Urinary bladder (tissue), 4 donors: ENCODE measurements around the gene ROBO4. TPM values are rescaled to one million over a fixed set of nuclear protein-coding genes. Genes with fewer than 3 reads are reported as not detected.
A peak's percentile ranks its signal among the peaks of the same experiment; 100 is the strongest.

Experiments used
- DNase-seq: peaks from one replicate; pipeline ENCODE4 v3.0.0-alpha.2; 2015; ENCODE audit errors: extremely low spot score
- H3K27ac ChIP-seq: one replicate; pipeline ENCODE4 v1.5.1; 2013; ENCODE audit warnings: low read depth, mild to moderate bottlenecking, moderate library complexity
- H3K36me3 ChIP-seq: one replicate; pipeline ENCODE4 v1.6.1; 2013; ENCODE audit warnings: mild to moderate bottlenecking, moderate library complexity; ENCODE audit not compliant: insufficient read depth
- H3K4me1 ChIP-seq: one replicate; pipeline ENCODE4 v1.6.1; 2013; ENCODE audit warnings: mild to moderate bottlenecking, moderate library complexity; ENCODE audit not compliant: insufficient read depth
- H3K4me3 ChIP-seq: one replicate; pipeline ENCODE4 v1.5.1; 2013; ENCODE audit warnings: low read depth, low read length
- WGBS: extraction: QIAGEN DNeasy Blood & Tissue Kit; methylation state at CpG from one replicate; pipeline ENCODE4 v1.1.7; 2013; 5-methylcytosine and 5-hydroxymethylcytosine counted together
- polyA plus RNA-seq: library from polyadenylated mRNA; stranded (reverse); fragments of 200-250 nt; gene quantifications from one replicate; pipeline ENCODE4 v1.2.3, GENCODE V29; 2013
- total RNA-seq: library from RNA; depleted of rRNA; stranded (reverse); fragments of >200 nt; gene quantifications from one replicate; pipeline ENCODE4 v1.2.3, GENCODE V29; 2014
- donor health status: healthy with polysubstance abuse.
- donor health status: healthy.

The ROBO4 gene
- total and polyA plus RNA-seq, 2 donors = 13.5 to 19.7 TPM

DNA sequence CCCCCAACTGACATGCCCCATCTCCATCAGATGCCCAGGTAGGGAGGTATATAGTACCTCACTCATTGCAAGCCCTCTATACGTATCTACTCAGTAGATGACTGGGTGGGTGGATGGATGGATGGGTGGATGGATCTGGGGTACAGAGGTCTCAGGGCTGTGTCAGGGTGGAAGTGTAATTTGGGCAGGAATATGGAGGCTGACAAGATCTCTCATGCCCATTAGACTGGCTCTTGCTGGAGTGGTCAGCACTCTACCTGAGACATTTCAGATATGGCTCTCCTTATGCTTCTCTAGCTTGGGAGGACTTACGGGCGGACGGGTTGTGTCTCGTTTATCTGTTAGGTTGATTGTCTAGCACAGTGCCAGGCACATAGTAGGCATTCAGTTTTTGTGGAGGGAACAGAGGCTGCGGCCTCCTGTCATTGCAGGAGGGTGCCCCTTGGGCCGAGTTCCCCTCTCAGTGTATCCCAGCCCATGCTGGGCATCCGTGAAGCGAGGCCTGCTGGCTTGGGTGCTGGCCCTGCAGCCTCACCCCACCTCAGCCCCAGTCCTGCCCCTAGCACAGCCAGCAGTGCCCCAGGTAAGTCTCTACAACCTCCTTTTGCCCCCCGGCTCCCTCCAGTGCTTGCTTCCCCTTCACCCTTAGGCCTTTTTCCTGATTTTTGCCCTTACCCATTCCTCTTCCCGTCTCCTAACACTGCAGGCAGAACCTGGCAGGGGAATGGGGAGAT is 18.7 kb downstream of the ROBO4 start:
- Histone ChIP-seq H3K36me3 (no peaks in the 10 kb centered on the region), H3K4me3 (no peak overlapping the region), H3K27ac (no peak overlapping the region), H3K4me1 (no peaks in the 10 kb centered on the region)
- WGBS = 93% methylated on average over 11 of the region's 11 CpGs
- no peak for DNase-seq

- Histone ChIP-seq H3K4me1 (no peaks in the 10 kb centered on the region), H3K27ac (no peak overlapping the region), H3K4me3 (no peak overlapping the region), H3K36me3 (no peaks in the 10 kb centered on the region)
- no peak for DNase-seq
- 71% methylated on average over 17 of the region's 17 CpGs for WGBS
Measured at GRCh38 chr11:124877910-124878758, 19.5 kb downstream of the ROBO4 start.

DNA sequence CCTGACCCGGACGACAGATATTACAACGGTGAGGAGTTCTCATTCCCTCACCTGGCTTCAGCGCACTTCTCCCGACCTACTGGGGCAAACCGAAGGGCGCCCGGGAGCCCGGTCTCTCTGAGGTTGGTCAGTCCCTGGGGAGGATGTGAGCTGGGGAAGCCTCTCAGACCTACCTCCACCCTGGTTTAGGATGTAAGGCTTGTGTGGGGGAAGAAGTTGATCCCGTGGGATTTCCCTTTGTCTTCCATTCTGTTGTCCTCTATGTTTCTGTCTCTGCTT is 20.1 kb downstream of the ROBO4 start:
- H3K27ac ChIP-seq = no peak overlapping the region
- no peak overlapping the region for H3K4me3 ChIP-seq
- WGBS = 48% methylated on average over 10 of the region's 10 CpGs
- H3K36me3 ChIP-seq = no peaks in the 10 kb centered on the region
- H3K4me1 ChIP-seq = no peaks in the 10 kb centered on the region
- DNase-seq = no peak

GRCh38 chr11:124876818-124877630 is 20.6 kb downstream of the ROBO4 start:
- no peak overlapping the region for H3K27ac ChIP-seq
- H3K4me1 ChIP-seq = no peaks in the 10 kb centered on the region
- peak overlapping the region; percentile 45 for H3K4me3 ChIP-seq
- 24% methylated on average over 30 of the region's 30 CpGs for WGBS
- DNase-seq = no peak
- H3K36me3 ChIP-seq = no peaks in the 10 kb centered on the region

DNA sequence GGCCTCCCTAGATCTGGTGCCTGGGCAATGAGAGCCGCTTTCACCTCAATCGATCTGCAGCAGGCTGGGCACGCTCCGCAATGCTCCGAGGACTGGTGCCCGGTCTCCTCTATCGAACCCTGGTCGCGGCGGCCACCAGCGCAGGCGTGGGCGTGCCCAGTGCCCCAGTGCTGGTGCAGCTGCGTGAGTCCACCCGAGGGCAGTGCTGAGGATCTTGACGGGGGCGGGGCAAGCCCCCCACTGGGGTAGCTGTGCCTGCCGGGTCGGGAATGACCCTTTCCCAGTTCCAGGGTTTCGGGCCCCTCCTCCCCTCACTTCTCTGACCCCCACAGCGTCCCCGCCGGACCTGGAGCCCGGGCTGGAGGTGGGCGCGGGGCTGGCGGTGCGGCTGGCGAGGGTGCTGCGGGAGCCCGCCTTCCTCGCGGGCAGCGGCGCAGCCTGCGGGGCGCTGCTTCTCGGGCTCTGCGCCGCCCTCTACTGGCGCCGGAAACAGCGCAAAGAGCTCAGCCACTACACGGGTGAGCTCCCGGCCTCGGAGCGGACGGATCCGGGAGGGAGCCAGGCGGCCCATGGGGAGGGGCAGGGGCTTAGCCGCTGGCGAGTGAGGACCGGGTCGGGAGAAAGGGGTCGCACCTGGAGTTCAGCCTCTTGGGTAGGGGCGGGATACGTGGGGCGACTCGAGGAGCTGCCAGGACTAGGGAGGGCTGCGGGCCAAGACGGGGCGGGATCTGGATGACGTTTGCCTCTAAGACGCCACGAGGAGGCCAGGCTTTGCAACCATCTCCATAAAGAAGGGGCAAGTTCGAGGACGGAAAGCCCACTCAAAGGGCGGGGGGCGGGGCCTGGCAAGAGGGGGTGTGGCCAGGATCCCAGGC is 21.5 kb downstream of the ROBO4 start:
- under 1% methylated on average over 69 of the region's 69 CpGs for WGBS
- no peaks in the 10 kb centered on the region for H3K4me1 ChIP-seq

GRCh38 chr11:124875401-124875800 is 22.3 kb downstream of the ROBO4 start:
- Histone ChIP-seq H3K4me1 (no peaks in the 10 kb centered on the region), H3K27ac (no peak overlapping the region), H3K4me3 (no peak overlapping the region), H3K36me3 (no peaks in the 10 kb centered on the region)
- WGBS = 51% methylated on average over 3 of the region's 3 CpGs
- DNase-seq = no peak

More for the DNA sequence above, 21.5 kb downstream of the ROBO4 start:
- Histone ChIP-seq H3K36me3 (no peaks in the 10 kb centered on the region), H3K4me3 (peak overlapping the region; percentile 45), H3K27ac (peak overlapping the region; percentile 78)
- peak; percentile 89 for DNase-seq

- Histone ChIP-seq H3K4me3 (no peak overlapping the region), H3K4me1 (no peaks in the 10 kb centered on the region), H3K27ac (no peak overlapping the region), H3K36me3 (no peaks in the 10 kb centered on the region)
- DNase-seq = no peak
- WGBS = 95% methylated on average over 7 of the region's 7 CpGs
Measured at GRCh38 chr11:124874571-124875255, 23.0 kb downstream of the ROBO4 start.

DNA sequence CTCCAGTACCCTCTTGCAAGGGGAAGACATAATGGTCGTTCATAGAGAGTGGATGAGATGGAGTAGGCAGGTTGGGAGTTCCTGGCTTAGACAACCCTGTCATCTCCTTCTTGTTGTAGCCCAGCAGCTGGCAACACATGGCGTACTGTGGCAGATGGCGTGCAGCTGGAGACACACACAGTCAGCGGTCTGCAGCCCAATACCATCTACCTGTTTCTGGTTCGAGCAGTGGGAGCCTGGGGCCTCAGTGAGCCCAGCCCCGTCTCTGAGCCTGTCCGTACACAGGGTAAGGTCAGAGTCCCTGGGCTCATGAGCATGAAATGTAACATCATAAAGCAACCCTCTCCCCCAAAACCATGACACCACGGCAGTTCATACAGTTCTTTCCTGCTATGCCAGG is 23.7 kb downstream of the ROBO4 start:
- H3K4me3 ChIP-seq = no peak overlapping the region
- H3K4me1 ChIP-seq = no peaks in the 10 kb centered on the region
- H3K27ac ChIP-seq = no peak overlapping the region
- 87% methylated on average over 8 of the region's 8 CpGs for WGBS
- H3K36me3 ChIP-seq = no peaks in the 10 kb centered on the region
- no peak for DNase-seq

DNA sequence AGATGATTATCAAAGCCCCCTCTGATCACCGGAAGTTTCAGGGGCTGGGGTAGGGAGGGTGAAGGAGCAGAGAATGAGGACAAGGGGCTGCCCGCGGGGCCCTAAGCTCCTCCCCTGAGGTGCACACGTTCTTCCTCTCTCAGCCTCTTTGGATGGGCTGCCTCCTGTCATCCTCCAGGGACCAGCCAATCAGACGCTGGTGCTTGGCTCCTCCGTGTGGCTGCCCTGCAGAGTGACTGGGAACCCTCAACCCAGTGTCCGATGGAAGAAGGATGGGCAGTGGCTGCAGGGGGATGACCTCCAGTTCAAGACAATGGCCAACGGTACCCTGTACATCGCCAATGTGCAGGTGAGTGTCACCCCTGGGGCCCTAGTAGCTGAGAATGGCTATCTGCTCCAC is 24.9 kb downstream of the ROBO4 start:
- WGBS = 25% methylated on average over 9 of the region's 9 CpGs
- H3K4me3 ChIP-seq = no peak overlapping the region
- H3K36me3 ChIP-seq = no peaks in the 10 kb centered on the region
- DNase-seq = no peak
- H3K4me1 ChIP-seq = no peaks in the 10 kb centered on the region
- no peak overlapping the region for H3K27ac ChIP-seq

DNA sequence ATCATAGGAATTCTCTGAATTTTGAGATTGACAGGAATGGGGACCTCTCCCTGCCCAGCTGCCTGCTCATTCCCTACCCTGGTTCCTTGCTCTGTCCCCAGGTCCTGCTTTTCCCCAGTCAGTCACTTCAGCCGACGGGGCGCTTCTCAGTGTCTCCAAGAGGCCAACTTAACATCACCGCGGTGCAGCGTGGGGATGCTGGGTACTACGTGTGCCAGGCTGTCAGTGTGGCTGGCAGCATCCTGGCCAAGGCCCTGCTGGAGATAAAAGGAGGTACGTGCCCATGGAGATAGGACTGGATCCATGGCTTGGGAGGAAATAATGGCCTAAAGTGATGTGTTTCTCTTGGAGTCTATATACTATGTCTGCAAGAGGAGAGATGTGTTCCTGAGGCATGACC is 25.4 kb downstream of the ROBO4 start:
- WGBS = 52% methylated on average over 8 of the region's 8 CpGs

GRCh38 chr11:124870430-124870829 is 27.2 kb downstream of the ROBO4 start:
- Histone ChIP-seq H3K36me3 (no peaks in the 10 kb centered on the region), H3K4me1 (no peaks in the 10 kb centered on the region), H3K4me3 (no peak overlapping the region), H3K27ac (no peak overlapping the region)
- DNase-seq = no peak
- WGBS = 54% methylated on average over 7 of the region's 7 CpGs

More for the DNA sequence above, 25.4 kb downstream of the ROBO4 start:
- H3K36me3 ChIP-seq = no peaks in the 10 kb centered on the region
- H3K27ac ChIP-seq = no peak overlapping the region
- H3K4me1 ChIP-seq = no peaks in the 10 kb centered on the region
- no peak overlapping the region for H3K4me3 ChIP-seq
- DNase-seq = no peak

DNA sequence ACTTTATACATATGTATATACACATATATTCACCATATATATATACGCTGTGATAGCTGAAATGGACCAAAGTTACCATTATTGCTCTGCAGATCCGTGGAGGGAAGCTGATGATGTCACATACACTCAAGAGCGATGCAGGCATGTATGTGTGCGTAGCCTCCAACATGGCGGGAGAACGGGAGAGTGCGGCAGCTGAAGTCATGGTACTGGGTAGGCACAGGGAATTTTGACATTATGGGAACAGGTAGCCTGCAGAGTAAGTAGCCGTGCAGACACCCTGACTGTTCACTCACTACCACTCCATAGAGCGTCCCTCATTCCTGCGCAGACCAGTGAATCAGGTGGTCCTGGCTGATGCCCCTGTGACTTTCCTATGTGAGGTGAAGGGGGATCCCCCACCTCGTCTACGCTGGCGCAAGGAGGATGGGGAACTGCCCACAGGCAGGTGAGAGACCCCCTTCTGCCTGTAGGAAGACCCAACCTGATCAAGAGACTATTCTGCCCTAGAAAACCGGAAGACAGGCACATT is 27.7 kb downstream of the ROBO4 start:
- Histone ChIP-seq H3K4me3 (no peak overlapping the region), H3K36me3 (no peaks in the 10 kb centered on the region), H3K4me1 (no peaks in the 10 kb centered on the region), H3K27ac (no peak overlapping the region)
- WGBS = 60% methylated on average over 14 of the region's 14 CpGs
- DNase-seq = no peak
